COLO668 (cell line): ENCODE measurements around the gene BSCL2.
"Not testable (repeated sequence)": the region's sequence is repeated elsewhere in the genome, so short reads cannot be mapped to it uniquely, and the experiment has no call there.

Experiments used
- DNase-seq: peaks from one replicate; lab custom pipeline; 2025; ENCODE audit not compliant: unreplicated experiment; lab: John Stamatoyannopoulos, UW

BSCL2 gene

GRCh38 chr11:62719302-62719978 is 12.2 kb upstream of the BSCL2 start:
- DNase-seq, result no peak

DNA sequence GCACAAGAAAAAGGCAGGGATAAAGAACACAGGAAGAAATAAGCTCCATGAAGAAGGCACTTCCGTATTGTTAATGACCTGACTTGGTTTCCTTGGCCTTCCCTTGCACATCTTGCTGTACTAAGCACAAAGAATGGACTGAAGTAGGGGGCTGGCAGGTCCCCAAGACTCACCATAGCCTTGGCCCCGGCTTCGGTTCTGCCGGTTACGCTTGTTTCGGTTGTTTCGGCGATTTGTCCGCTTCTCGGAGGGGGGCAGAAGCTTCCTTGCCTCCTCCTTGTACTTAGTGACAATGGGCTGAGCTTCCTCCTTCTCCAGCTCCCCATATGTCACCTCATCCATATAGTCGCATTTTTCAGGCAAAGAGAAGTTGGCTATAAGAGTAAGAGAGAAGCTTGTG is 9.6 kb upstream of the BSCL2 start:
- DNase-seq, result no peak

DNA sequence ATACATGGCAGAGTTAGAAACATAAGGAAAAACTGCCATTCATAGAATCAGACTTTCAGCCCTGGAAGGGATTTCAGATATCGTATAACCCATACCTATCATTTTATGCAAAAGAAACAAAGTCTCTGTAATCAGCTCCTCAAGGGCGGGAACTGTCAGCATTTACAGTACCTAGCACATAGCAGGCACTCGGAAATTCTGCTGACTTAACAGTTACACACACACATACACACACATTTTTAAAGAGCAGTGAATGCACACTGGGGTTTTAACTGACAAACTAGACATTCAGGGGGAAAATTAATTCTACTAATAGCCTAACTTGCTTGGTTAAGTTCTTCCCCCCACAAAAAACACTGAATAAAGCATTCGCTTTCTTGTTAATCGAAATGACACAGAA is 9.0 kb upstream of the BSCL2 start:
- DNase-seq, result no peak

GRCh38 chr11:62715150-62716130 is 8.2 kb upstream of the BSCL2 start:
- no peak for DNase-seq

DNA sequence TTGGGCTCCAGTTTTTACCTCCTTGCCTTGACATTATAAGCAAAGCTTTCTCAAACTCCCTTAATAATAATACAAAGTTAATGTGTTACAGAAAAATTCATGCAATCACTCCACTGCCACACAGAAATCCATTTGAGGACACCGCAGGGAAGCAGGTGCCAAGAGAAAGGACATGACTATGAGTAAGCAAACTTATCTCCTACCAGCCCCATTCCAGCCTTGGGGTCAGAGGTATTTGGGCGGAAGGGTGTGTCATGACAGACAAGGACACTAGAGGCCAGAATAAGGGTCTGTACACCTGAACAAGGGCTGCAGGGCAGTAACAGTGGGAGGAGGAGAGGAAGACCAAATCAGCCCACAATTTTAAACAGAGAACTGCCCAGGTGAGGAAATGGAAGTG is 6.1 kb upstream of the BSCL2 start:
- DNase-seq, result no peak

GRCh38 chr11:62712861-62713260 is 5.6 kb upstream of the BSCL2 start:
- no peak for DNase-seq

GRCh38 chr11:62712276-62712812 is 5.1 kb upstream of the BSCL2 start:
- no peak for DNase-seq

DNA sequence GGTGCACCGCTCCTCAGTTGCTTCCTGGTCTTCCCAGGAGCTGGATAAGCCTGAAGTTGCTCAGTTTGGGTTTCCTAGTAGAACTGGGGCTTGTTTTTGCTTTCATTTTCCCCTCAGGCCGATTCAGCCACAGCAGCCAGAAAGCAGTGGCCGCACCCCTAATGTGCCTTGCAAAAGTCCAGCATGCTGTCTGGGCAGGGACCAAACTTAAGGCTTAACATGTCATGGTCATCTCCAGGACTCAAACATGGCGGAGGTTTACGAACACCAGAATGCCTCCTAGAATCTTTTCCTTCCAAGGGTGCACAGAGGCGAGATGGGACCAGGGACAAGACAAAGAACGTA is 2.7 kb upstream of the BSCL2 start:
- peak; percentile 37 for DNase-seq

- DNase-seq, result peak; percentile 97
These were observed 2.2 kb upstream of the BSCL2 start for GRCh38 chr11:62709247-62710000.

DNA sequence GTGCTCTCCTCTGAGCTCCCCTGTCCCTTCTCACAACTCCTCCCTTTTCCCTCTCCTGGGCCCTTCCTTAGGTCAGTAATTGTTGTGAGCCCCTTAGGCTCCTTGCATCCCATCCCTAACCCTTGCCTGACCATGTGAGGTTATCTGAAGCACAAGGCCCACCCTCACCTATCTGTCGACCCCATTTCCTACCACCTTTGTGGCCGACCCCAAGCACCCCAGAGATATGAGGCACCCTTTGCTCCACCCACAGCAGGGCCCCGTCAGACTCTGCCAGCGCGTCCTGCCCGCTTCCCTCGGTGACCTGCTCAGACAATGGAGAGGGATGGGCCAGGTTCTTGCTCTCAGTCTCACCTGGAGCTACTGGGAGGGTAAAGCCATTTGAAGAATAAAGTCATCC is 1.6 kb upstream of the BSCL2 start:
- DNase-seq, result peak; percentile 55

GRCh38 chr11:62708392-62708791 is 1.2 kb upstream of the BSCL2 start:
- DNase-seq, result no peak

DNA sequence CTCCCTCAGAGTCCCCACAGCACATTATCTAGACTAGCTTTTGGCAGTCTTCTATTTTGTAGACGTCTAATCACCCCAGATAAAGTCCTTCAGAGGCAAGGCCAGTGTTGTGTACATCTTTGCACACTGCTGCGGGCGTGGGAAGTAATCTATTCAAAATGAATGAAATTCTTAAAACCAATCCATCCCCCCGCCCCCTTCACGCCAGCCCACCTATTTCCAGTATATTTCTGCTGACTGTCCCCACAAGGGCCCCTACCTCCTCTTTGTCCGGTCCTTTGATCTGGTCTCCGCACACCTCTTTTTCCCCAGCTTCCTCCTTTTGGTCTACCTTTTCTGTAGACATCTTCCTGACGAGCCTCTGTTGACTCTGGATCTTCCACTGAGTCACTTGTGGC is 375 bp downstream of the BSCL2 start:
- DNase-seq, result no peak

- peak; percentile 97 for DNase-seq
These were observed 1.1 kb downstream of the BSCL2 start for GRCh38 chr11:62705880-62706849.

GRCh38 chr11:62705413-62705812 is 1.8 kb downstream of the BSCL2 start:
- DNase-seq, result peak; percentile 44

- DNase-seq, result not testable (repeated sequence)
These were observed 3.3 kb downstream of the BSCL2 start for GRCh38 chr11:62703921-62704320.

- no peak for DNase-seq
These were observed 5.0 kb downstream of the BSCL2 start for GRCh38 chr11:62702246-62702645.

DNA sequence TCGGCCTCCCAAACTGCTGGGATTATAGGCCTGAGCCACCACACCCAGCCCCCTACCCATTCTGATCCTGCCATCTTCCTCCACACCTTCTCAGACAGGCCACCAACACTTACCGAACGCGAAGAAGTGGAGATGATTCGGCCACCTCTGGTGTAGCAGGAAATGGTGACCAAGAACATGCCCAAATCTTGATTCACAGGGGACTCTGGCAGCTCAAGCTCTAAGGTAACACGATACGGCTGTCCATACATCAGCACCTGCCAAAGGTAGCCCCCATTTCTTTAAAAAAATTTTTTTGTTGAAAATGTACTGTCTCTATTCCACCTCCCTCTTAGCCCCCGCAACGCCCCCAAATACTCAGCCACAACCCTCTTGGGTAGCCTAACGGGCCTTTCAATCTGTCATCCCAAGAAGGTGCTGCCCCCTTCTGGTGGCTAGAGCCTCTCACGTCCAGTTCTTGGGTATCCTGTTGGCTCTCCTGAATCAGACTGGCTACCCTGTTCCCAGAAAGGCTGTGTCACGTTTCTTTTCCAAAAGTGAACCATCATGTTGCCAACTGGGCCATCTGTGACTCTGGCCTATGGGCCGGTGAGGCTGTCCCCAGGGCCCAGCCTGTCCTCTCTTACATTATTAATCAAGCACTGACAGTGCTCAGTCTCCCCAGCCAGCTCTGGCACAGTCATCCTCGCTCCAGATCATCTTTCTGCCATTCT is 12.6 kb downstream of the BSCL2 start:
- peak; percentile 63 for DNase-seq

DNA sequence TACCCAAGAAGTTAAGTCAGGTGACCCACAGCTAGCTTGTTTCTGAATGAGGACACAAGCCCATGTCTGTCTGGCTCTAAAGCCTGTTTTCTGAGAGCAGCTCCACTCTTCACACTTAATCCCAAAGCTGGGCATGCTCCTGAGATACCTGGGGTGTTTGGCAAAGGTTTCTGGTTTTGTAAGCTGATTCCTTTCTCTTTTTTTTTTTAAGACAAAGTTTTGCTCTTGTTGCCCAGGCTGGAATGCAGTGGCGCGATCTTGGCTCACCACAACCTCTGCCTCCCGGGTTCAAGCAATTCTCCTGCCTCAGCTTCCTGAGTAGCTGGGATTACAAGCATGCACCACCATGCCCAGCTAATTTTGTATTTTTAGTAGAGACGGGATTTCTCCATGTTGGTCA is 13.6 kb downstream of the BSCL2 start:
- DNase-seq, result not testable (repeated sequence)

GRCh38 chr11:62689421-62690183 is 17.6 kb downstream of the BSCL2 start, which contains the start of gene LRRN4CL:
TSS of gene LRRN4CL (minus strand) at chr11:62689530. CDS start at chr11:62688508, 1,022 bp downstream.
- DNase-seq, result no peak
